HT1080 (cell line): Measurements from ENCODE around the gene MRI1. TPM values are rescaled to one million over a fixed set of nuclear protein-coding genes. Genes with fewer than 3 reads are reported as not detected.

Source experiments
- DNase-seq: peaks from one replicate; pipeline ENCODE4 v3.0.0-alpha.2; 2015; ENCODE audit warnings: low read depth
- small RNA-seq: library from RNA; depleted of rRNA; stranded (forward); fragments of <200 nt; gene quantifications from one replicate; pipeline ENCODE3, GENCODE V24; 2014
- total RNA-seq: library from RNA; depleted of rRNA; stranded (reverse); fragments of >200 nt; shearing (Covaris generic); gene quantifications from 2 replicates; pipeline ENCODE4 v1.2.3, GENCODE V29; 2014; rRNA removed

MRI1 gene
- total RNA-seq, 1 experiment from 2014 or later = 60.0 TPM

GRCh38 chr19:13823256-13823655 is 58.9 kb downstream of the MRI1 start:
- no peak for DNase-seq

Small RNA genes within 50 kb of the gene (small RNA-seq; reads per million reads assigned to genes)
- gene RN7SL619P = not detected

Other genes starting within 250 kb of the MRI1 start
- gene C19orf53, start 9.9 kb downstream of the MRI1 start, total RNA-seq = 382 and 486 TPM in 2 replicates
- 1.8 and 2.7 TPM in 2 replicates for gene ZSWIM4, start 30.9 kb downstream of the MRI1 start, total RNA-seq
- gene NANOS3, start 112.6 kb downstream of the MRI1 start, total RNA-seq = not detected in 2 replicates
- gene BRME1, start 141.6 kb downstream of the MRI1 start, total RNA-seq = 2.0 and 3.3 TPM in 2 replicates
- 16.8 and 19.7 TPM in 2 replicates for gene CC2D1A, start 141.7 kb downstream of the MRI1 start, total RNA-seq
- 0.23 and 0.37 TPM in 2 replicates for gene PODNL1, start 173.9 kb downstream of the MRI1 start, total RNA-seq
- 35.0 and 44.0 TPM in 2 replicates for gene DCAF15, start 188.0 kb downstream of the MRI1 start, total RNA-seq
- 3.1 and 3.8 TPM in 2 replicates for gene RFX1, start 241.8 kb downstream of the MRI1 start, total RNA-seq